ENCODE data around the gene USP48.

The USP48 gene

DNA sequence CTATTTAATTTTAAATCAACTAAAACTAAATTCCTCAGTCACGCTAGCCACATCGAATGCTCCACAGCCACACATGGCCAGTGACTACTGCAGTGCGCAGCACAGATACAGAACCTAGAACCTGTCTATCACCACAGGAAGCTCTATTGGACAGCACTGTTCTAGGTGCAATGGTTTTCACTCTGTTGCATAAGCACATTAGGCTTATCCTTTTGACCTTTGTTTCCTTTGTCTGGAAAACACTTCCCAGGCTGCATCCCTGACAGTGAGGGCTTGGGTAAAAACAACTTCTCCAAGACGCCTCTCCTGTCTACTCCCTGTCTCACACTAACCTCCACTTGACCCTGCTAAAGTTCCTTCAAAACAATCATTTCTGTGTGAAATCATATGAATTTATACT is 80.2 kb downstream of the USP48 start:
- Histone ChIP-seq H3K4me1 (ENCODE audit: control insufficient read depth, insufficient read depth, low read depth, low read length) (peaks cover 3% of the 10 kb centered on the region), H3K23ac (ENCODE audit: low read length in 2 of 2) (no peak overlapping the region), H2BK120ac (ENCODE audit: low read depth, low read length) (no peak overlapping the region), H2AFZ (ENCODE audit: low read depth, low read length) (no peak overlapping the region), H3K79me1 (replicated peaks; ENCODE audit: low read length, poor library complexity, severe bottlenecking) (peaks cover 25% of the 10 kb centered on the region), H3K14ac (ENCODE audit: low read length in 2 of 2) (no peak overlapping the region), H4K91ac (ENCODE audit: low read length) (no peak overlapping the region), H3K4me3 (ENCODE audit: insufficient read depth in 1 of 2, low read depth in 1 of 2, low read length in 2 of 2) (no peak overlapping the region), H3K27me3 (ENCODE audit: control insufficient read depth in 1 of 2, insufficient read depth in 1 of 2, low read length in 2 of 2) (no peaks in the 10 kb centered on the region), H3K9me3 (ENCODE audit: control insufficient read depth, low read length) (no peaks in the 10 kb centered on the region), H2AK5ac (ENCODE audit: low read length, severe bottlenecking) (no peak overlapping the region), H3K27ac (ENCODE audit: low read length, poor library complexity, severe bottlenecking) (no peak overlapping the region), H3K4me2 (ENCODE audit: low read length, poor library complexity, severe bottlenecking) (no peak overlapping the region), H3K9ac (ENCODE audit: low read length) (peak overlapping the region; percentile 73), H3K4ac (ENCODE audit: low read depth in 1 of 2, low read length in 2 of 2) (no peak overlapping the region), H2BK15ac (ENCODE audit: low read depth, poor library complexity, severe bottlenecking) (no peak overlapping the region), H2BK12ac (ENCODE audit: low read length in 2 of 2) (no peak overlapping the region), H4K8ac (ENCODE audit: low read length) (no peak overlapping the region), H2BK5ac (ENCODE audit: low read depth, low read length, poor library complexity, severe bottlenecking) (no peak overlapping the region), H3K18ac (ENCODE audit: low read depth in 1 of 2, low read length in 2 of 2) (no peak overlapping the region), H3K36me3 (ENCODE audit: control insufficient read depth in 1 of 2, insufficient read depth in 2 of 2, low read depth in 1 of 2, low read length in 2 of 2) (peaks cover 15 to 79% of the 10 kb centered on the region in 2 experiments)
- peak; percentile 10 for DNase-seq
- 96% methylated on average over 4 of the region's 4 CpGs for WGBS

- H2BK15ac ChIP-seq (ENCODE audit: low read depth, poor library complexity, severe bottlenecking), result no peak overlapping the region
- H3K36me3 ChIP-seq (ENCODE audit: control insufficient read depth in 1 of 2, insufficient read depth in 2 of 2, low read depth in 1 of 2, low read length in 2 of 2), result peaks cover 17 to 75% of the 10 kb centered on the region in 2 experiments
- H3K4ac ChIP-seq (ENCODE audit: low read depth in 1 of 2, low read length in 2 of 2), result no peak overlapping the region
- no peaks in the 10 kb centered on the region for H3K9me3 ChIP-seq (ENCODE audit: control insufficient read depth, low read length)
- no peak overlapping the region for H3K9ac ChIP-seq (ENCODE audit: low read length)
- no peak overlapping the region for H2BK12ac ChIP-seq (ENCODE audit: low read length in 2 of 2)
- DNase-seq, result no peak
- H2AK5ac ChIP-seq (ENCODE audit: low read length, severe bottlenecking), result no peak overlapping the region
- H3K4me1 ChIP-seq (ENCODE audit: control insufficient read depth, insufficient read depth, low read depth, low read length), result peaks cover under 1% of the 10 kb centered on the region
- no peak overlapping the region for H3K14ac ChIP-seq (ENCODE audit: low read length in 2 of 2)
- no peak overlapping the region for H2AFZ ChIP-seq (ENCODE audit: low read depth, low read length)
- no peak overlapping the region for H2BK120ac ChIP-seq (ENCODE audit: low read depth, low read length)
- H3K79me1 ChIP-seq (replicated peaks; ENCODE audit: low read length, poor library complexity, severe bottlenecking), result peaks cover 25% of the 10 kb centered on the region
- no peak overlapping the region for H3K4me2 ChIP-seq (ENCODE audit: low read length, poor library complexity, severe bottlenecking)
- no peak overlapping the region for H4K91ac ChIP-seq (ENCODE audit: low read length)
- no peak overlapping the region for H3K27ac ChIP-seq (ENCODE audit: low read length, poor library complexity, severe bottlenecking)
- no peak overlapping the region for H4K8ac ChIP-seq (ENCODE audit: low read length)
- no peak overlapping the region for H3K18ac ChIP-seq (ENCODE audit: low read depth in 1 of 2, low read length in 2 of 2)
- H3K23ac ChIP-seq (ENCODE audit: low read length in 2 of 2), result no peak overlapping the region
- 98% methylated on average over 5 of the region's 6 CpGs for WGBS
- no peak overlapping the region for H2BK5ac ChIP-seq (ENCODE audit: low read depth, low read length, poor library complexity, severe bottlenecking)
- H3K4me3 ChIP-seq (ENCODE audit: insufficient read depth in 1 of 2, low read depth in 1 of 2, low read length in 2 of 2), result no peak overlapping the region
- no peaks in the 10 kb centered on the region for H3K27me3 ChIP-seq (ENCODE audit: control insufficient read depth in 1 of 2, insufficient read depth in 1 of 2, low read length in 2 of 2)
Observed at GRCh38 chr1:21701401-21701800, 81.5 kb downstream of the USP48 start.

DNA sequence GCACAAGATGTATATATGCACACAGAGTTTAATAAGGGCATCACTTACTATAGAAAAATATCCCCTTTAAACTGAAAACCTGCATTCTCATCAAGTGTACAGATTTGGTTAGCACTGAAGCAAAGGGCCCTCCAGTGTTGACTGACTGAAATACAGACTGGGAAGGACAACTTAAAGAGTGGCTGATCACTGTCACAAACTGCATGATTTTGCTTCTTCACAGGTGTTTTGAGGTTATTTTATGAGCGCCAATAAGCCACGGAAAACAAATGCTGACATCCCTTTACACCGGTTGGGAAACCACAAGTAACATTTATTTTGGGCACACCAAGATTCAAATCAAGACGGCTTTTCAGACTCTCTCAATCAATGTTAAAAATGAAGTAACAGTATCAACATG is 82.9 kb downstream of the USP48 start:
- no peak overlapping the region for H2AK5ac ChIP-seq (ENCODE audit: low read length, severe bottlenecking)
- no peak overlapping the region for H3K4me2 ChIP-seq (ENCODE audit: low read length, poor library complexity, severe bottlenecking)
- no peak overlapping the region for H3K4me3 ChIP-seq (ENCODE audit: insufficient read depth in 1 of 2, low read depth in 1 of 2, low read length in 2 of 2)
- no peak for DNase-seq
- H4K8ac ChIP-seq (ENCODE audit: low read length), result no peak overlapping the region
- no peak overlapping the region for H2BK12ac ChIP-seq (ENCODE audit: low read length in 2 of 2)
- H3K4ac ChIP-seq (ENCODE audit: low read depth in 1 of 2, low read length in 2 of 2), result no peak overlapping the region
- no peak overlapping the region for H2BK120ac ChIP-seq (ENCODE audit: low read depth, low read length)
- H3K23ac ChIP-seq (ENCODE audit: low read length in 2 of 2), result no peak overlapping the region
- peaks cover 1% of the 10 kb centered on the region for H3K4me1 ChIP-seq (ENCODE audit: control insufficient read depth, insufficient read depth, low read depth, low read length)
- no peak overlapping the region for H3K14ac ChIP-seq (ENCODE audit: low read length in 2 of 2)
- no peak overlapping the region for H4K91ac ChIP-seq (ENCODE audit: low read length)
- H2AFZ ChIP-seq (ENCODE audit: low read depth, low read length), result no peak overlapping the region
- no peak overlapping the region for H2BK15ac ChIP-seq (ENCODE audit: low read depth, poor library complexity, severe bottlenecking)
- H3K27me3 ChIP-seq (ENCODE audit: control insufficient read depth in 1 of 2, insufficient read depth in 1 of 2, low read length in 2 of 2), result no peaks in the 10 kb centered on the region
- no peak overlapping the region for H3K18ac ChIP-seq (ENCODE audit: low read depth in 1 of 2, low read length in 2 of 2)
- H2BK5ac ChIP-seq (ENCODE audit: low read depth, low read length, poor library complexity, severe bottlenecking), result no peak overlapping the region
- no peaks in the 10 kb centered on the region for H3K9me3 ChIP-seq (ENCODE audit: control insufficient read depth, low read length)
- 96% methylated on average over 4 of the region's 4 CpGs for WGBS
- H3K27ac ChIP-seq (ENCODE audit: low read length, poor library complexity, severe bottlenecking), result no peak overlapping the region
- H3K36me3 ChIP-seq (ENCODE audit: control insufficient read depth in 1 of 2, insufficient read depth in 2 of 2, low read depth in 1 of 2, low read length in 2 of 2), result peaks cover 17 to 73% of the 10 kb centered on the region in 2 experiments
- H3K79me1 ChIP-seq (replicated peaks; ENCODE audit: low read length, poor library complexity, severe bottlenecking), result peaks cover 26% of the 10 kb centered on the region
- H3K9ac ChIP-seq (ENCODE audit: low read length), result no peak overlapping the region

DNA sequence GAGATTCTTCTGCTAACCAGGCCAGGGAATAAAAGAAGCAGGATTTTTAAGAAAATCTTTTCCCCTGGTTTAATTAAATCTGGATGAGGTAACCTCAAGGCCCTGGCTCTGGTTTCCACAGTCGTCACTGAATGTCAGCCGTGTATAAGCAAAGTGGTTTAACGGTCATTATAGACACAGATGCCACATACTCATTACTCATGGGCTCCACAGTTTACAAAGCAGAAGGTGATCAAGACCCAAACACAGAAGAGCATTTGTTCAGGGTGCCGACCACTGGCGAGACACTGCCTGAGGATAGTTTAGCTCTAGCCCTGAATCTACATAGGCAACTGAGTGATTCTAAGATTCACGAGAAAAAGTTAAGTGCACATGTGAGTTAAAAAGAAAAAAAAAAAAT is 86.0 kb downstream of the USP48 start:
- Histone ChIP-seq H2BK15ac (ENCODE audit: low read depth, poor library complexity, severe bottlenecking) (no peak overlapping the region), H2BK120ac (ENCODE audit: low read depth, low read length) (no peak overlapping the region), H3K9ac (ENCODE audit: low read length) (no peak overlapping the region), H3K23ac (ENCODE audit: low read length in 2 of 2) (no peak overlapping the region), H3K18ac (ENCODE audit: low read depth in 1 of 2, low read length in 2 of 2) (no peak overlapping the region), H2AFZ (ENCODE audit: low read depth, low read length) (no peak overlapping the region), H3K4me1 (ENCODE audit: control insufficient read depth, insufficient read depth, low read depth, low read length) (peaks cover 1% of the 10 kb centered on the region), H3K27ac (ENCODE audit: low read length, poor library complexity, severe bottlenecking) (no peak overlapping the region), H3K4me3 (ENCODE audit: insufficient read depth in 1 of 2, low read depth in 1 of 2, low read length in 2 of 2) (no peak overlapping the region), H3K4me2 (ENCODE audit: low read length, poor library complexity, severe bottlenecking) (no peak overlapping the region), H3K4ac (ENCODE audit: low read depth in 1 of 2, low read length in 2 of 2) (no peak overlapping the region), H4K8ac (ENCODE audit: low read length) (no peak overlapping the region), H2AK5ac (ENCODE audit: low read length, severe bottlenecking) (no peak overlapping the region), H2BK12ac (ENCODE audit: low read length in 2 of 2) (no peak overlapping the region), H2BK5ac (ENCODE audit: low read depth, low read length, poor library complexity, severe bottlenecking) (no peak overlapping the region), H3K27me3 (ENCODE audit: control insufficient read depth in 1 of 2, insufficient read depth in 1 of 2, low read length in 2 of 2) (no peaks in the 10 kb centered on the region), H4K91ac (ENCODE audit: low read length) (no peak overlapping the region), H3K79me1 (replicated peaks; ENCODE audit: low read length, poor library complexity, severe bottlenecking) (peaks cover 34% of the 10 kb centered on the region), H3K9me3 (ENCODE audit: control insufficient read depth, low read length) (no peaks in the 10 kb centered on the region), H3K14ac (ENCODE audit: low read length in 2 of 2) (no peak overlapping the region), H3K36me3 (ENCODE audit: control insufficient read depth in 1 of 2, insufficient read depth in 2 of 2, low read depth in 1 of 2, low read length in 2 of 2) (peaks cover 27 to 76% of the 10 kb centered on the region in 2 experiments)
- peak; percentile 13 for DNase-seq
- WGBS, result 90% methylated on average over 6 of the region's 6 CpGs
